ENCODE data around the gene RARS2. TPM values are rescaled to one million over a fixed set of nuclear protein-coding genes. Genes with fewer than 3 reads are reported as not detected.

Gene RARS2
- total and polyA plus RNA-seq, 9 of the 15 experiments (the other 6 are each of a cell fraction or from before 2014, with no cell fraction given), result 30.0 to 92.7 (median 43.4) TPM

GRCh38 chr6:87541041-87541440, 48.7 kb downstream of the RARS2 start:
- no peak overlapping the region for H3K9ac ChIP-seq (ENCODE audit: insufficient read depth in 1 of 2, low read depth in 2 of 2, low read length in 2 of 2)
- ATAC-seq (no peak), DNase-seq (ENCODE audit: extremely low read depth in 1 of 4, low spot score in 3 of 4) (no peak), FAIRE-seq (no peak)
- H3K9me1 ChIP-seq (ENCODE audit: control insufficient read depth, insufficient read depth, low read length), result no peaks in the 10 kb centered on the region
- TF ChIP-seq ZNF121 (CRISPR knock-in tag; conservative IDR thresholded peaks at IDR 0.05) (peak; percentile 74), PML (IDR thresholded peaks at IDR 0.05; ENCODE audit: low read length) (no peak), RBFOX2 (IDR thresholded peaks at IDR 0.05; ENCODE audit: low read depth, low read length) (no peak), ZNF3 (CRISPR knock-in tag; IDR thresholded peaks at IDR 0.05) (no peak)
- no peaks in the 10 kb centered on the region for H3K4me1 ChIP-seq (replicated peaks in 1 of 2; ENCODE audit: control insufficient read depth in 2 of 2, insufficient read depth in 2 of 2, low read length in 2 of 2)
- H2AFZ ChIP-seq (ENCODE audit: low read depth, low read length), result no peak overlapping the region
- in situ Hi-C loops (cut with MboI) (no loop called here), intact Hi-C loops (cut with micrococcal nuclease) (no loop called here)
- no peaks in the 10 kb centered on the region for H3K27me3 ChIP-seq (ENCODE audit: control insufficient read depth in 2 of 2, insufficient read depth in 2 of 2, low read length in 2 of 2)
- no peak overlapping the region for H3K4me3 ChIP-seq
- POLR2A ChIA-PET, result interaction anchor here (1.3 kb wide), 1 partner anchor 10 kb away, joined by 3 read pairs; no protein-coding TSS in a partner anchor
- peaks cover 67% of the 10 kb centered on the region for H3K36me3 ChIP-seq (ENCODE audit: control insufficient read depth, insufficient read depth, low read length)
- no peaks in the 10 kb centered on the region for H3K9me3 ChIP-seq (replicated peaks; ENCODE audit: control insufficient read depth, insufficient read depth, low read depth, low read length)
- no peak overlapping the region for H3K27ac ChIP-seq (ENCODE audit: extremely low read depth, low read depth, low read length)
- no TSS peak for BruUV-seq (replicated peaks)
- CTCF ChIA-PET (ENCODE audit: low intra/inter-chr PET ratio), result no interaction called here
- no peaks in the 10 kb centered on the region for H3K79me2 ChIP-seq (ENCODE audit: control insufficient read depth, insufficient read depth, low read length)
- H4K20me1 ChIP-seq (replicated peaks; ENCODE audit: control insufficient read depth, insufficient read depth, low read length), result no peaks in the 10 kb centered on the region
- H3K4me2 ChIP-seq (ENCODE audit: insufficient read depth, low read length), result no peak overlapping the region
- 100% methylated on average over 1 of the region's 1 CpG for WGBS (ENCODE audit: insufficient coverage, low coverage, missing lambda C conversion rate)

- FAIRE-seq, result peak; percentile 11
- Histone ChIP-seq H3K27me3 (ENCODE audit: control insufficient read depth in 2 of 2, insufficient read depth in 2 of 2, low read length in 2 of 2) (no peaks in the 10 kb centered on the region), H3K9me1 (ENCODE audit: control insufficient read depth, insufficient read depth, low read length) (no peaks in the 10 kb centered on the region), H3K9ac (ENCODE audit: insufficient read depth in 1 of 2, low read depth in 2 of 2, low read length in 2 of 2) (no peak overlapping the region), H3K4me2 (ENCODE audit: insufficient read depth, low read length) (no peak overlapping the region), H4K20me1 (replicated peaks; ENCODE audit: control insufficient read depth, insufficient read depth, low read length) (no peaks in the 10 kb centered on the region), H3K4me3 (no peak overlapping the region), H3K4me1 (replicated peaks in 1 of 2; ENCODE audit: control insufficient read depth in 2 of 2, insufficient read depth in 2 of 2, low read length in 2 of 2) (no peaks in the 10 kb centered on the region), H3K27ac (ENCODE audit: extremely low read depth, low read depth, low read length) (no peak overlapping the region), H2AFZ (ENCODE audit: low read depth, low read length) (no peak overlapping the region), H3K9me3 (replicated peaks; ENCODE audit: control insufficient read depth, insufficient read depth, low read depth, low read length) (no peaks in the 10 kb centered on the region), H3K36me3 (ENCODE audit: control insufficient read depth, insufficient read depth, low read length) (peaks cover 62% of the 10 kb centered on the region), H3K79me2 (ENCODE audit: control insufficient read depth, insufficient read depth, low read length) (no peaks in the 10 kb centered on the region)
- 96% methylated on average over 4 of the region's 4 CpGs for WGBS (ENCODE audit: insufficient coverage, low coverage, missing lambda C conversion rate)
- no peak for ATAC-seq
- DNase-seq (ENCODE audit: extremely low read depth in 1 of 4, low spot score in 3 of 4), result no peak
- no TSS peak for BruUV-seq (replicated peaks)
- in situ Hi-C loops (cut with MboI) (no loop called here), intact Hi-C loops (cut with micrococcal nuclease) (no loop called here)
- CTCF ChIA-PET (ENCODE audit: low intra/inter-chr PET ratio), result no interaction called here
- POLR2A ChIA-PET, result interaction anchor here (1.3 kb wide), 1 partner anchor 10 kb away, joined by 3 read pairs; no protein-coding TSS in a partner anchor
- TF ChIP-seq, protein P1, sequence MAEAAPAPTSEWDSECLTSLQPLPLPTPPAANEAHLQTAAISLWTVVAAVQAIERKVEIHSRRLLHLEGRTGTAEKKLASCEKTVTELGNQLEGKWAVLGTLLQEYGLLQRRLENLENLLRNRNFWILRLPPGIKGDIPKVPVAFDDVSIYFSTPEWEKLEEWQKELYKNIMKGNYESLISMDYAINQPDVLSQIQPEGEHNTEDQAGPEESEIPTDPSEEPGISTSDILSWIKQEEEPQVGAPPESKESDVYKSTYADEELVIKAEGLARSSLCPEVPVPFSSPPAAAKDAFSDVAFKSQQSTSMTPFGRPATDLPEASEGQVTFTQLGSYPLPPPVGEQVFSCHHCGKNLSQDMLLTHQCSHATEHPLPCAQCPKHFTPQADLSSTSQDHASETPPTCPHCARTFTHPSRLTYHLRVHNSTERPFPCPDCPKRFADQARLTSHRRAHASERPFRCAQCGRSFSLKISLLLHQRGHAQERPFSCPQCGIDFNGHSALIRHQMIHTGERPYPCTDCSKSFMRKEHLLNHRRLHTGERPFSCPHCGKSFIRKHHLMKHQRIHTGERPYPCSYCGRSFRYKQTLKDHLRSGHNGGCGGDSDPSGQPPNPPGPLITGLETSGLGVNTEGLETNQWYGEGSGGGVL (CRISPR knock-in tag; IDR thresholded peaks at IDR 0.05), result no peak
These were observed 49.2 kb downstream of the RARS2 start for GRCh38 chr6:87540539-87540938.

All from K562 (cell line).